Measurements from ENCODE around the gene RASGEF1B. TPM values are rescaled to one million over a fixed set of nuclear protein-coding genes. Genes with fewer than 3 reads are reported as not detected.

Gene RASGEF1B
- total and polyA plus RNA-seq, 2 experiments from 2014 or later = 29.1 to 53.4 TPM

DNA sequence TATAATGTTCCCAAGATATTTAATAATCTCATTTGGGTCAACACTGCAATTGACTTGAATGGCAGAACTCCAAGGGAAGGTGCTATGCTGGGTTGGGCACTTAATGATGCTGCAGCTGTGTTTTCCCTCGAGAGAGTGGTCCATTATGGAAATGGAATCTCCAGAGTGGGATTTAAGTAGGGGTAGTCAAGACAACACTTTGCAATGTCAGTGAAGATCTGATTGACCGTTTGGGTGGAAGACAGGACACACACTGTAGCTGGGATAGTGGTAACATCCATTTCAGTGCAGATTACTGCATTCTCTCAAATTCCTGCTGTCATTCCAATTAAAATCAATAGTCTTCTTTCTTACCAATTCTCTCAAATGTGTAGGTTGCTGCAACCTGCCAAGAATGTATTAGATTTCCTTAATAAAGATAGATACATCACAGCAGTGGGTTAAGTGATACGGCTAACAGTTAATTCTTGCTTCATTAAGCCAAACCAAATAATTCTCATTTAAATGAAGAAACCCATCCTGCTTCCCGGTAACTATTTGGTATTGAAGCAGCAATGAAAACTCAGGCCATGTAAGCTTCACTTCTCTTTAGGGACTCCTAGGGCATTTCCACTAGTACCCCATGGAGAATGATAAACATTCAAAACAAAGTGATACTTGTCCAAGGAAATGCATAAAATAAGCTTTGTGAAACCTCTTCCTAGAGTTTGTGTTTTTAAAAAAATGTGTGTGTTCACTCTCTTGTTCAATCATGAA is 40.5 kb upstream of the RASGEF1B start:
- Histone ChIP-seq H3K9me3 (ENCODE audit: low read depth) (no peaks in the 10 kb centered on the region), H3K79me2 (no peaks in the 10 kb centered on the region), H3K27me3 (no peaks in the 10 kb centered on the region), H4K20me1 (ENCODE audit: insufficient read depth, poor library complexity, severe bottlenecking) (no peaks in the 10 kb centered on the region), H3K4me1 (ENCODE audit: insufficient read depth) (no peaks in the 10 kb centered on the region), H3K4me3 (no peak overlapping the region), H3K27ac (no peak overlapping the region), H3K9me2 (replicated peaks; ENCODE audit: insufficient read depth) (no peaks in the 10 kb centered on the region), H2AFZ (no peak overlapping the region), H3K4me2 (no peak overlapping the region), H3K36me3 (replicated peaks; ENCODE audit: insufficient read depth, low read depth) (no peaks in the 10 kb centered on the region)
- 69% methylated on average over 4 of the region's 4 CpGs for WGBS (ENCODE audit: low lambda C conversion rate, missing lambda C conversion rate)
- TF ChIP-seq, protein P1, sequence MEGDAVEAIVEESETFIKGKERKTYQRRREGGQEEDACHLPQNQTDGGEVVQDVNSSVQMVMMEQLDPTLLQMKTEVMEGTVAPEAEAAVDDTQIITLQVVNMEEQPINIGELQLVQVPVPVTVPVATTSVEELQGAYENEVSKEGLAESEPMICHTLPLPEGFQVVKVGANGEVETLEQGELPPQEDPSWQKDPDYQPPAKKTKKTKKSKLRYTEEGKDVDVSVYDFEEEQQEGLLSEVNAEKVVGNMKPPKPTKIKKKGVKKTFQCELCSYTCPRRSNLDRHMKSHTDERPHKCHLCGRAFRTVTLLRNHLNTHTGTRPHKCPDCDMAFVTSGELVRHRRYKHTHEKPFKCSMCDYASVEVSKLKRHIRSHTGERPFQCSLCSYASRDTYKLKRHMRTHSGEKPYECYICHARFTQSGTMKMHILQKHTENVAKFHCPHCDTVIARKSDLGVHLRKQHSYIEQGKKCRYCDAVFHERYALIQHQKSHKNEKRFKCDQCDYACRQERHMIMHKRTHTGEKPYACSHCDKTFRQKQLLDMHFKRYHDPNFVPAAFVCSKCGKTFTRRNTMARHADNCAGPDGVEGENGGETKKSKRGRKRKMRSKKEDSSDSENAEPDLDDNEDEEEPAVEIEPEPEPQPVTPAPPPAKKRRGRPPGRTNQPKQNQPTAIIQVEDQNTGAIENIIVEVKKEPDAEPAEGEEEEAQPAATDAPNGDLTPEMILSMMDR (IDR thresholded peaks at IDR 0.05; ENCODE audit: poor library complexity) = no peak
- no peak for TF ChIP-seq EZH2phosphoT487 (IDR thresholded peaks at IDR 0.05; ENCODE audit: low read depth, severe bottlenecking, unreplicated experiment)
- TF ChIP-seq EZH2 (IDR thresholded peaks at IDR 0.05; ENCODE audit: borderline replicate concordance) = no peak
- DNase-seq (ENCODE audit: low spot score) = no peak

DNA sequence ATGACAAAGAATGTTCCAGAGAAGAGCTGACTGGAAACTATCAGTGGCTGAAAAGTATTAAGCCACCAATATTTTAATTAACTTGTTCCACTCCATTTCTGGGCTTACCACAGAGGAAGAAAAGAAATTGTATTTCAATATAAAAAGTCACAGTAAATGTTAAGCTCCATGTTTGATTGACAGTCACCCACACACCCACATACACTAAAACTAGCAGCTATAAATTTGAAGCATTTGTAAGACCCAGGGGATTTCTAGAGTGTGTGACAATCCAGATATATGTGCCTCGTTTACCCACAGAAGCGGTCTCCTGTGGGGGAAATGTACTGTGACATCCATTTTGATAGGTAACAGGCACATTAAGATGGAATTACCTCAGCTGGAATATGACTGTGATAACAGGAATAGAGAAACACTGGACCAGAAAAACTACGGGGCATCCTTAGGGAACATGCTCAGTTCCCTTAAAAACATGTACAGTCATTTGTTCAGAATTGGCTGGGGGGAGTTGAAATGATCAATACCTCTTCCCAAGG is 39.0 kb upstream of the RASGEF1B start:
- Histone ChIP-seq H4K20me1 (ENCODE audit: insufficient read depth, poor library complexity, severe bottlenecking) (no peaks in the 10 kb centered on the region), H3K4me2 (no peak overlapping the region), H3K9me3 (ENCODE audit: low read depth) (no peaks in the 10 kb centered on the region), H2AFZ (no peak overlapping the region), H3K4me3 (no peak overlapping the region), H3K79me2 (no peaks in the 10 kb centered on the region), H3K27ac (no peak overlapping the region), H3K36me3 (replicated peaks; ENCODE audit: insufficient read depth, low read depth) (no peaks in the 10 kb centered on the region), H3K9me2 (replicated peaks; ENCODE audit: insufficient read depth) (no peaks in the 10 kb centered on the region), H3K4me1 (ENCODE audit: insufficient read depth) (no peaks in the 10 kb centered on the region), H3K27me3 (no peaks in the 10 kb centered on the region)
- TF ChIP-seq EZH2phosphoT487 (IDR thresholded peaks at IDR 0.05; ENCODE audit: low read depth, severe bottlenecking, unreplicated experiment) (no peak), EZH2 (IDR thresholded peaks at IDR 0.05; ENCODE audit: borderline replicate concordance) (no peak)
- TF ChIP-seq, protein P1 (IDR thresholded peaks at IDR 0.05; ENCODE audit: poor library complexity) = no peak
- DNase-seq (ENCODE audit: low spot score) = no peak
- WGBS (ENCODE audit: low lambda C conversion rate, missing lambda C conversion rate) = 76% methylated on average over 3 of the region's 3 CpGs

DNA sequence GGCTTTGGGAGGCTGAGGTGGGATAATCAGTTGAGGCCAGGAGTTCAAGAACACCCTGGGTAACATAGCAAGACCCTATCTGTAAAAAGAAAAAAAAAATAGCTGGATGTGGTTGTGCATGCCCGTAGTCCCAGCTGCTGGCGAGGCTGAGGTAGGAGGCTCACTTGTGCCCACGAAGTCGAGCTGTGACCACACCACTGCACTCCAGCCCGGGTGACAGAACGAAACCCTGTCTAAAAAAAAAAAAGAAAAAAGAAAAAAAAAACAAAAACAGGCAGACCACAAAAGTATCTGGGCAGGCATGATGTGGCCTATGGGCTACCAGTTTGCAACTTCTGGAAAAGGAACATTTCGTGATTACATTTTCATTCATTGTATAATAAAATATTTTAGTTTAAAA is 38.1 kb upstream of the RASGEF1B start:
- no peak for TF ChIP-seq EZH2 (IDR thresholded peaks at IDR 0.05; ENCODE audit: borderline replicate concordance)
- TF ChIP-seq, protein P1 (IDR thresholded peaks at IDR 0.05; ENCODE audit: poor library complexity) = no peak
- TF ChIP-seq EZH2phosphoT487 (IDR thresholded peaks at IDR 0.05; ENCODE audit: low read depth, severe bottlenecking, unreplicated experiment) = no peak
- WGBS (ENCODE audit: low lambda C conversion rate, missing lambda C conversion rate) = 94% methylated on average over 7 of the region's 7 CpGs

More for the DNA sequence above, 38.1 kb upstream of the RASGEF1B start:
- Histone ChIP-seq H3K27ac (no peak overlapping the region), H3K9me3 (ENCODE audit: low read depth) (no peaks in the 10 kb centered on the region), H3K4me1 (ENCODE audit: insufficient read depth) (no peaks in the 10 kb centered on the region), H2AFZ (no peak overlapping the region), H3K4me3 (no peak overlapping the region), H4K20me1 (ENCODE audit: insufficient read depth, poor library complexity, severe bottlenecking) (no peaks in the 10 kb centered on the region), H3K4me2 (no peak overlapping the region), H3K36me3 (replicated peaks; ENCODE audit: insufficient read depth, low read depth) (no peaks in the 10 kb centered on the region), H3K27me3 (no peaks in the 10 kb centered on the region), H3K79me2 (no peaks in the 10 kb centered on the region), H3K9me2 (replicated peaks; ENCODE audit: insufficient read depth) (no peaks in the 10 kb centered on the region)
- DNase-seq (ENCODE audit: low spot score) = no peak
